Pancreas (tissue), 10 donors: ENCODE data around the gene PIK3C2B. TPM values are rescaled to one million over a fixed set of nuclear protein-coding genes. Genes with fewer than 3 reads are reported as not detected.

ENCODE experiments used
- ATAC-seq, 4 donors: fragments of 200-7000 bp; cut with Tn5 transposase; one replicate each; pipeline versions ENCODE4 v1.8.0 to v1.9.1; 2020; ENCODE audit warnings: mild to moderate bottlenecking in 4 of 4, moderate library complexity in 4 of 4
- DNase-seq, 6 donors: peaks; one replicate each; pipeline ENCODE4 v3.0.0-alpha.2; 2020
- FAIRE-seq: peaks from 2 replicates; lab custom pipeline; 2012; peaks lifted over from hg19 to GRCh38; lab: Jason Lieb, UNC
- H3K27ac ChIP-seq, 4 donors: fragments of 200-600 bp; sonication (generic); 1 replicate in 3 of 4; 2 replicates in 1 of 4; pipeline versions ENCODE4 v1.5.0 to v1.8.0; 2020
- H3K27me3 ChIP-seq, 4 donors: fragments of 200-600 bp; one replicate each; pipeline ENCODE4 v1.8.0; 2021
- H3K36me3 ChIP-seq, 3 donors: fragments of 200-600 bp; sonication (generic) in 1 of 3; one replicate each; pipeline versions ENCODE4 v1.5.0 to v1.8.0; 2020 to 2021
- H3K4me1 ChIP-seq, 3 donors: fragments of 200-600 bp; one replicate each; pipeline ENCODE4 v1.8.0; 2021
- H3K4me3 ChIP-seq, 4 donors: fragments of 200-600 bp; sonication (generic) in 2 of 4; one replicate each; pipeline versions ENCODE4 v1.5.0 to v1.8.0; 2020 to 2021
- H3K9me3 ChIP-seq, 4 donors: fragments of 200-600 bp; one replicate each; pipeline ENCODE4 v1.8.0; 2021
- WGBS, 2 donors: extraction: QIAGEN DNeasy Blood & Tissue Kit; methylation state at CpG; one replicate each; pipeline ENCODE4 v1.1.7; 2013; 5-methylcytosine and 5-hydroxymethylcytosine counted together
- intact Hi-C, 3 donors: fragments of 100-400 bp; cut with DNase I; formaldehyde crosslinking; loops; one replicate each; pipeline versions ENCODE4 v1.11.1 to v1.14.2; 2022
- polyA plus RNA-seq, 2 donors: library from polyadenylated mRNA; stranded (reverse); fragments of 200-250 nt; gene quantifications; one replicate each; pipeline ENCODE4 v1.2.3, GENCODE V29; 2013
- total RNA-seq, 6 donors: library from RNA; stranded (reverse); fragmentation: NEBNext Ultra II Directional in 4 of 6; extraction: Animal tissue kit (Norgen Biotek cat#: 25700) in 4 of 6; gene quantifications; one replicate each; pipeline versions ENCODE4 v1.2.1 to v1.2.4, GENCODE V29; 2021 to 2023
- TF ChIP-seq, protein P1 (sequence below), 4 donors: fragments of 200-600 bp; sonication (generic) in 3 of 4; IDR thresholded peaks; one replicate each; pipeline versions ENCODE4 v1.5.0 to v1.8.0; 2021; ENCODE audit warnings: antibody characterized with exemption in 4 of 4
- donor health status: healthy with polysubstance abuse.
- donor health status: DM: no; HTN: no; CAD: no; lungs with moderate emphysema.
- donor health status: DM: no; HTN: no; CAD: no.
- donor health status: control.
- donor health status: control.
- donor health status: Bipolar disorder and iron deficiency.
- donor health status: DM: yes; HTN: yes; CAD: no.
- donor health status: DM: no; HTN: no; CAD: no.
- donor health status: DM: no; HTN: no; CAD: no.
- donor health status: DM: yes; HTN: yes; CAD: no.

PIK3C2B gene
- total and polyA plus RNA-seq, 8 donors = 5.4 to 17.5 (median 9.7) TPM

DNA sequence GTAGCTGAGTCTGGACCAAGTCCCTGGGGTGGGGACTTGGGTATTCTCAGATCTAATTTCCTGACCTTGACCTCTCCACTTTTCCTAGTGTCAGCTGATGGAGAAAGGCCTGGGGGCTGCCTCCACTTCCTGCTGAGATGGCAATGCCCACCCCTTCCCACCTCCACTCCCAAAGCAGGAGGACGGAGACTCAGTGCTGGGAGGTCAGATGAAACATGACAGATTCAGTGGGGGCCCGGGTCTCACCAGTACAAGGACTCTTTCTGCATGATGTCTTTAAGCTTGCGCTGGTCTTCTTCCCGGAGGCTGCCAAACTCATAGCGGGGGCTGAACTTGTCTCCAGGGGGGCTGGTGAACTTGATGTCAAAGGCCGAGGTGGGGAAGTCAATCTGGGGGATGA, 47.4 kb downstream of the PIK3C2B start:
- no peak for FAIRE-seq
- intact Hi-C loops = loop anchor here in 2 of 3 donors (2.0 to 10.0 kb wide), 3 partner anchors 48 to 56 kb away; partner anchors contain the start of gene PIK3C2B (in 2 of the 2)
- no peak for DNase-seq
- Histone ChIP-seq H3K27ac (no peak overlapping the region), H3K4me1 (no peaks in the 10 kb centered on the region), H3K27me3 (no peaks in the 10 kb centered on the region), H3K36me3 (peaks cover 0 to 26% (median 5%) of the 10 kb centered on the region in 3 donors), H3K4me3 (no peak overlapping the region), H3K9me3 (no peaks in the 10 kb centered on the region)
- TF ChIP-seq, protein P1, sequence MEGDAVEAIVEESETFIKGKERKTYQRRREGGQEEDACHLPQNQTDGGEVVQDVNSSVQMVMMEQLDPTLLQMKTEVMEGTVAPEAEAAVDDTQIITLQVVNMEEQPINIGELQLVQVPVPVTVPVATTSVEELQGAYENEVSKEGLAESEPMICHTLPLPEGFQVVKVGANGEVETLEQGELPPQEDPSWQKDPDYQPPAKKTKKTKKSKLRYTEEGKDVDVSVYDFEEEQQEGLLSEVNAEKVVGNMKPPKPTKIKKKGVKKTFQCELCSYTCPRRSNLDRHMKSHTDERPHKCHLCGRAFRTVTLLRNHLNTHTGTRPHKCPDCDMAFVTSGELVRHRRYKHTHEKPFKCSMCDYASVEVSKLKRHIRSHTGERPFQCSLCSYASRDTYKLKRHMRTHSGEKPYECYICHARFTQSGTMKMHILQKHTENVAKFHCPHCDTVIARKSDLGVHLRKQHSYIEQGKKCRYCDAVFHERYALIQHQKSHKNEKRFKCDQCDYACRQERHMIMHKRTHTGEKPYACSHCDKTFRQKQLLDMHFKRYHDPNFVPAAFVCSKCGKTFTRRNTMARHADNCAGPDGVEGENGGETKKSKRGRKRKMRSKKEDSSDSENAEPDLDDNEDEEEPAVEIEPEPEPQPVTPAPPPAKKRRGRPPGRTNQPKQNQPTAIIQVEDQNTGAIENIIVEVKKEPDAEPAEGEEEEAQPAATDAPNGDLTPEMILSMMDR (IDR thresholded peaks at IDR 0.05) = no peak
- WGBS, 2 donors = 85 to 87% methylated on average over 6 of the region's 6 CpGs
- ATAC-seq = no peak

DNA sequence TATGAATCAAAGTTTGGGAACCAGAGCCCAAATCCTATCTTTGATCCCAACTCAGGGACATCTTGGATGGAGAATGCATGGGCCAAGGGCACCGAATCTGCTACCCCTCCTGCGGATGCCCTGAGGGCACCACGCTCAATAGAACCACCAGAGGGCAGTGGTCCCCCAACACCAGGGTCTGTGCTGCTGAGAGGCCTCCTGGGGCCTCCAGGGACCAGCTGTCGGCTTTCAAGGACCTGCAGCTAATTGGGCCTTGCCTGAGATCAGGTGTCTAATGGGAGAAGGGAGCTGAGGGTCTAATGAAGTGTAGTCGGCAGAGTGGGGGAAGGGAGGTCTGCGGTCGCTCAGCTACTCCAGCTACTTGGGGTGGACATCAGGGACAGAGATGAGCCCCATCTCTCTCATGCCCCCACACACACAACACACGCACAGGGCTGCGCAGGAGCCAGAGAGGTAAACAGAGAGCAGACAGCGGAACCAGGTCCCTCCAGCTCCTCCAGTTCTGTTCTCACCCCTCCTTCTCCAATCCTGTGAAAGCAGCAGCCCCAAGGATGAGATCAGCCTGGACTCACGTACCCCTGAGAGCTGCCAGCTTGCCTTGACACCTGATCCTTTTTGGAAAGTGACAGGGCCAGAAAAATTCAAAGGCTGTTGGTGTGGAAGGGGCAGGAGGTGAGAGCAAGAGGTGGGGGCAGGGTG, 48.0 kb downstream of the PIK3C2B start:
- TF ChIP-seq, protein P1 (IDR thresholded peaks at IDR 0.05) = peak; percentile 58 to 82 (median 74)
- intact Hi-C loops = loop anchor here in 2 of 3 donors (2.0 to 10.0 kb wide), 3 partner anchors 48 to 56 kb away; partner anchors contain the start of gene PIK3C2B (in 2 of the 2)
- DNase-seq (peak; percentile 69 to 89 (median 80)), FAIRE-seq (no peak), ATAC-seq (peak; percentile 84 to 92 (median 90))
- H3K36me3 ChIP-seq = peaks cover 0 to 26% (median 5%) of the 10 kb centered on the region in 3 donors
- H3K9me3 ChIP-seq = no peaks in the 10 kb centered on the region
- WGBS, 2 donors = 42% methylated on average over 11 of the region's 11 CpGs
- H3K4me3 ChIP-seq = no peak overlapping the region
- no peaks in the 10 kb centered on the region for H3K4me1 ChIP-seq
- no peaks in the 10 kb centered on the region for H3K27me3 ChIP-seq
- no peak overlapping the region for H3K27ac ChIP-seq

DNA sequence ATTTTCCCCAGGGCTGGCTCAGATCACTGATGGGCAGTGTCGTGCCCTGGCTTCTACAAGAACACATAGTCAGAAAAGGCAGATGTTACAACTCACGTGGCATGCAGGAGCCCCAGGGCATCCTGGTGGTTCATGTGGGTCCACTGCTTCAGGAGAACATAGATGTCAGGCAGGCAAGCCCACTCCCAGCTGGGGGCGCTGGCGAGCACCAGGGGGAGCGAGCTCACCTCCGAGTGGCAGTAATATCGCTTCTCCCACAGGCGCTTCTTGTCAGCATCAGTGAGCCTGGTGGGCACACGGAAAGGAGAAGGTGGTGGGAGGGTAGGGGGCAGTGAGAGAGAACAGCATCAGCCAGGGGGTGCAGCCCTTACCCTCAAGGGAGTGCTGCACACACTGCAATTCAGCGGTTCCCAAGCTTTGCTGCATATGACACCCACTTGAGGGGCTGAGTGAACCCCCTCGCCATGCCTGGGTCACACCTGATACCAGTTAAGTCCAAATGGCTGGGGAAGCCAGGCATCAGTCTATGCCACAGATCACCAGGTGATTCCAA, 48.7 kb downstream of the PIK3C2B start:
- intact Hi-C loops = loop anchor here in 2 of 3 donors (2.0 to 10.0 kb wide), 3 partner anchors 49 to 57 kb away; partner anchors contain the start of gene PIK3C2B (in 2 of the 2)
- Histone ChIP-seq H3K4me1 (no peaks in the 10 kb centered on the region), H3K36me3 (peaks cover 0 to 26% (median 5%) of the 10 kb centered on the region in 3 donors), H3K27me3 (no peaks in the 10 kb centered on the region), H3K27ac (no peak overlapping the region), H3K4me3 (no peak overlapping the region), H3K9me3 (no peaks in the 10 kb centered on the region)
- 46 to 56% methylated on average over 11 of the region's 11 CpGs for WGBS, 2 donors
- no peak for FAIRE-seq
- TF ChIP-seq, protein P1 (IDR thresholded peaks at IDR 0.05) = no peak
- peak in 2 of 4 donors; percentile 30 to 33 for ATAC-seq
- DNase-seq = peak in 4 of 6 donors; percentile 29 to 75 (median 51)

Other genes starting within 250 kb of the PIK3C2B start
- 10 to 100 TPM in 5 of 6 donors, 1 to 10 TPM in 1; 9.5 to 23.8 (median 15.0) TPM for gene PLEKHA6, start 134.9 kb downstream of the PIK3C2B start, total RNA-seq
- 10 to 100 TPM; 13.2 to 18.5 TPM for gene PLEKHA6, start 134.9 kb downstream of the PIK3C2B start, polyA plus RNA-seq
- gene PPP1R15B, start 83.0 kb downstream of the PIK3C2B start, total RNA-seq = 10 to 100 TPM; 16.4 to 47.9 (median 23.4) TPM
- 10 to 100 TPM in 1 of 2 donors, 1 to 10 TPM in 1; 7.8 to 11.8 TPM for gene PPP1R15B, start 83.0 kb downstream of the PIK3C2B start, polyA plus RNA-seq
- gene MDM4, start 21.6 kb upstream of the PIK3C2B start, total RNA-seq = 10 to 100 TPM; 31.1 to 53.0 (median 37.6) TPM
- gene MDM4, start 21.6 kb upstream of the PIK3C2B start, polyA plus RNA-seq = 10 to 100 TPM; 13.5 to 16.4 TPM
- gene LRRN2, start 190.9 kb upstream of the PIK3C2B start, total RNA-seq = 1 to 10 TPM in 2 of 6 donors, under 1 TPM in 4; 0.24 to 3.7 (median 0.51) TPM
- 1 to 10 TPM in 1 of 2 donors, under 1 TPM in 1; 0.65 to 1.1 TPM for gene LRRN2, start 190.9 kb upstream of the PIK3C2B start, polyA plus RNA-seq